ENCODE data around the gene HS3ST5. TPM values are rescaled to one million over a fixed set of nuclear protein-coding genes. Genes with fewer than 3 reads are reported as not detected.

Gene HS3ST5
- total and polyA plus RNA-seq, 8 donors: 0.05 to 2.2 TPM; not detected in 6

DNA sequence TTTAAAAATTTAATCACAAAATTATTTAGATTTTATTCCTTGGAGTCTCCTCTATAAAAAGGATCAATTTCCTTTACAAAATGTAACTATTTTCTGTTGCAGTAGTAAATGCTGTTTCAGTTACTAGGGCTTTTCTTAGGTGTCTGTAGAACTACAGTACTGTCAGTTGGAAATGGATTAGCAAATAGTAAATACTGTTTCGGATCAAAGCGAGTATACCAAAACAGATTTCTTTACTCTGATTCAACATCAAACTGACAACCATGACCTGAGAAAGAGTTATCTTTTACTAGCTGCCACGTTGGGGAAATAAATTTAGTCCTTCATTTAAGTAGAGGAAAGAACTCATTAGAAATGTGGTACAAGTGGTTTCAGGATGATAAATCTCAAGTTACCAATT, 172.5 kb downstream of the HS3ST5 start:
- Histone ChIP-seq H3K27me3 (no peaks in the 10 kb centered on the region), H3K4me3 (no peak overlapping the region), H3K4me1 (peaks cover 0 to 13% (median 4%) of the 10 kb centered on the region in 4 donors), H3K36me3 (no peaks in the 10 kb centered on the region), H3K9me3 (no peaks in the 10 kb centered on the region), H3K27ac (no peak overlapping the region)
- TF ChIP-seq POLR2A (IDR thresholded peaks at IDR 0.05) (no peak), POLR2AphosphoS5 (IDR thresholded peaks at IDR 0.05) (no peak), EP300 (IDR thresholded peaks at IDR 0.05) (no peak)
- TF ChIP-seq, protein P1, sequence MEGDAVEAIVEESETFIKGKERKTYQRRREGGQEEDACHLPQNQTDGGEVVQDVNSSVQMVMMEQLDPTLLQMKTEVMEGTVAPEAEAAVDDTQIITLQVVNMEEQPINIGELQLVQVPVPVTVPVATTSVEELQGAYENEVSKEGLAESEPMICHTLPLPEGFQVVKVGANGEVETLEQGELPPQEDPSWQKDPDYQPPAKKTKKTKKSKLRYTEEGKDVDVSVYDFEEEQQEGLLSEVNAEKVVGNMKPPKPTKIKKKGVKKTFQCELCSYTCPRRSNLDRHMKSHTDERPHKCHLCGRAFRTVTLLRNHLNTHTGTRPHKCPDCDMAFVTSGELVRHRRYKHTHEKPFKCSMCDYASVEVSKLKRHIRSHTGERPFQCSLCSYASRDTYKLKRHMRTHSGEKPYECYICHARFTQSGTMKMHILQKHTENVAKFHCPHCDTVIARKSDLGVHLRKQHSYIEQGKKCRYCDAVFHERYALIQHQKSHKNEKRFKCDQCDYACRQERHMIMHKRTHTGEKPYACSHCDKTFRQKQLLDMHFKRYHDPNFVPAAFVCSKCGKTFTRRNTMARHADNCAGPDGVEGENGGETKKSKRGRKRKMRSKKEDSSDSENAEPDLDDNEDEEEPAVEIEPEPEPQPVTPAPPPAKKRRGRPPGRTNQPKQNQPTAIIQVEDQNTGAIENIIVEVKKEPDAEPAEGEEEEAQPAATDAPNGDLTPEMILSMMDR (IDR thresholded peaks at IDR 0.05): no peak
- intact Hi-C loops (cut with DNase I; ENCODE audit: low total_unique reads): no loop called here
- no peak for DNase-seq
- 30 to 56% (median 47%) methylated on average over 3 of the region's 3 CpGs for WGBS, 5 donors

DNA sequence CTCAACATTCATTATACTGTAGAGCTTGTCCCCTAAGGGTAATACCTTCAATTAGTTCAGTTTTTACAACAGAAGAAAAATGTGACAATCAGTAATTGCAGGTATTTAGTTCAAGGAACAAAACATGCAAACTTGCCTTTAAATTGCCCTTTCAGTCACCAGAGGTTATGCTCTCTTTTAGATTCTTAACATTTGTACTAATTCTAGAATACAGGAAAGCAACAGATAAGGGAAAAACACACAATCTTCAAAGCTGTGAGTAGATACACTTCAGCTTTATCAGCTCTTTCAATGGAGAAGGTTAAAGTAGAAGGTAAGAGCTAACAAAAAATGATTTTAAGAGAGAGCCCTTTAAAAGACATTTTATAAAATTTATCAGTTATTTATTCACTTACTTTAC, 173.1 kb downstream of the HS3ST5 start:
- H3K9me3 ChIP-seq: no peaks in the 10 kb centered on the region
- TF ChIP-seq EP300 (IDR thresholded peaks at IDR 0.05): no peak
- TF ChIP-seq POLR2A (IDR thresholded peaks at IDR 0.05): no peak
- no peak for TF ChIP-seq POLR2AphosphoS5 (IDR thresholded peaks at IDR 0.05)
- TF ChIP-seq, protein P1 (IDR thresholded peaks at IDR 0.05): no peak
- DNase-seq: peak in 1 of 2 donors; percentile 13
- H3K4me1 ChIP-seq: peaks cover 0 to 13% (median 4%) of the 10 kb centered on the region in 4 donors
- H3K27me3 ChIP-seq: no peaks in the 10 kb centered on the region
- intact Hi-C loops (cut with DNase I; ENCODE audit: low total_unique reads): no loop called here
- H3K36me3 ChIP-seq: no peaks in the 10 kb centered on the region
- no peak overlapping the region for H3K4me3 ChIP-seq
- no peak overlapping the region for H3K27ac ChIP-seq

DNA sequence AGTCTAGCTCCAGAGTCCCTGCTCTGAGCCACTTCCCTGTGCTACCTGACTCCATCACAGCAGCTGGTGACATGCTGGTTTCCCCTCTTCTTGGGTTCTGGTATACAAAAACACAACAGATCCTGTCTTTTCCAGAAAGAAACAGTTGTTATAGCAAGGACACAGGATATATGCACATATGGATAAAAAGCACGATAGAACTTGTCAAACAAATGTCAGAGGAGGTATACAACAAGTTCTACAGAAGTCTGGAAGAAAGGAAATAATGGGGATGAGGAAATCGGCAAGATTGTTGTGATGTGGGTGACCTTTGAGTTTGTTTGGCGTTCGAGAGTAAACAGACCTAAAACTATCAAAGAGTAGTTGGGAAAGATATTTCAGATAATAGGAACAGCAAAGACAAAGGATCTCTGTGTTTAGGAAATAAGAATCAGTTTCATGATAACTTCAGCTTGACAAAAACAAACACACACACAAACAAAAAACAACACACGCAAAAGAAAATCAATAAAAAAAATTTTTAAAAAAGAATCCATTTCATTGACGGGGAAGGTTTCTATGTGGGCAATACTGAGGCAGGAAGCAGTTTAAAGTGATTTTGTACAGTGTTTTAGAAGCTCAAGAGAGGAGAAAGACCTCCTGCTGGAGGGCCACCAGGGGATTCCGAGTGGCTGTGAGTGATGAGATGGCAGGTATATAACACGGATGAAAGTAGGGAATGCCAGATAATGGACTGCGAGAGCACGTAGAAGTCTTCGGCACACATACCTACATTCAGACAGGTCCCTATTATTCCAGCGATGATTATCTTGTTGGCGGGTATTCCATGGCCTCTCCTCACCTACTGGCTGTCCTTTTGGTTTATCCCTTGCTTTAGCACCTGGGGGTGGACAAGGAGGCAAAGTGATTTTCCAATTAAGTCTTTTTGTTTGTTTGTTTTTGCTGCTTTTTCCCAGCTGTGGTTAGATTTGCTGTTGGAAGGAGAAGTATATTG, 174.9 kb downstream of the HS3ST5 start:
- intact Hi-C loops (cut with DNase I; ENCODE audit: low total_unique reads): no loop called here
- TF ChIP-seq POLR2A (IDR thresholded peaks at IDR 0.05) (no peak), POLR2AphosphoS5 (IDR thresholded peaks at IDR 0.05) (no peak), EP300 (IDR thresholded peaks at IDR 0.05) (no peak)
- TF ChIP-seq, protein P1 (IDR thresholded peaks at IDR 0.05): no peak
- DNase-seq: peak in 1 of 2 donors; percentile 24

DNA sequence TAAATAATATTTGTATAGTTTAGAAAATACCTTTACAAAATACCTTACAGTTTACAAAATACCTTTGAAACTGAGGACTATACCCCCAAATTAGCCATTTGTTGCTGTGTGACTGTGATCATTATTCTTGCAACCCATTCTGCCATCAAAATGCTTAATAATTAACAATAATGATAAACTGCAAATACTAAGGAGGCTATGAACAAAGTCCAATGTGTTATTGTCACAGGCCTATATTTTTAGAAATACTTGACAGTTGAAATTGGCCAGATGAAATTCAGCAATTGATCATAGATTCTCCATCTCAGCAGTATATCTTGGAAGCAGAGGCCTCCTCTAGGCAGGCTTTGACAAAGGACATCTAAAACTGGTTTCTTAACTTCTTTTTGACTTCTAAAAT, 178.6 kb downstream of the HS3ST5 start:
- Histone ChIP-seq H3K4me3 (no peak overlapping the region), H3K9me3 (no peaks in the 10 kb centered on the region), H3K27ac (no peak overlapping the region), H3K4me1 (peaks cover 0 to 18% (median 7%) of the 10 kb centered on the region in 4 donors), H3K36me3 (no peaks in the 10 kb centered on the region), H3K27me3 (no peaks in the 10 kb centered on the region)
- no peak for DNase-seq
- intact Hi-C loops (cut with DNase I; ENCODE audit: low total_unique reads): no loop called here
- TF ChIP-seq POLR2A (IDR thresholded peaks at IDR 0.05) (no peak), POLR2AphosphoS5 (IDR thresholded peaks at IDR 0.05) (no peak), EP300 (IDR thresholded peaks at IDR 0.05) (no peak)
- TF ChIP-seq, protein P1 (IDR thresholded peaks at IDR 0.05): no peak

More for the DNA sequence above, 174.9 kb downstream of the HS3ST5 start:
- Histone ChIP-seq H3K27ac (no peak overlapping the region), H3K9me3 (no peaks in the 10 kb centered on the region), H3K4me3 (no peak overlapping the region), H3K36me3 (no peaks in the 10 kb centered on the region), H3K4me1 (peaks cover 0 to 13% (median 6%) of the 10 kb centered on the region in 4 donors), H3K27me3 (no peaks in the 10 kb centered on the region)
- whole genome bisulfite sequencing, 5 donors: 34 to 48% (median 43%) methylated on average over 13 of the region's 13 CpGs

All from stomach (tissue), 9 donors.